SHP77 treated with DMSO at 0.1 percent for 48 hours (cell line): ENCODE results near the gene TMEM270.
"Not testable (repeated sequence)": the region's sequence is repeated elsewhere in the genome, so short reads cannot be mapped to it uniquely, and the experiment has no call there.

Experiments used
- DNase-seq: peaks from one replicate; lab custom pipeline; 2025; lab: John Stamatoyannopoulos, UW

TMEM270 gene

DNA sequence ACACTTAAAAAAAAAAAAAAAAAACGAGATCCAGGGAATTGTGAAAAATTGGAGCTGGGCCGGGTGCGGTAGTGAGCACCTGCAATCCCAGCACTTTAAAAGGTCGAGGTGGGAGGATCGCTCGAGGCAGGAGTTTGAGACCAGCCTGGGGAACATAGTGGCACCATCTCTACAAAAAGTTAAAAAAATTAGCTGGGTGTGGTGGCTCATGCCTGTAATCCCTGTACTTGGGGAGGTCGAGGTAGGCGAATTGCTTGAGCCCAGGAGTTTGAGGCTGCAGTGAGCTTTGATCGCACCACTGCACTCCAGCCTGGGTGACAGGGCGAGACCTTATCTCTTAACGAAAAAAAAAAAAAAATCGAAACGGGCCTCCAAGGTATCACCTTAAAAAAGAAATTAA, 28.2 kb upstream of the TMEM270 start:
- DNase-seq: no peak

GRCh38 chr7:73833251-73833919, 27.6 kb upstream of the TMEM270 start:
- DNase-seq: peak; percentile 12

DNA sequence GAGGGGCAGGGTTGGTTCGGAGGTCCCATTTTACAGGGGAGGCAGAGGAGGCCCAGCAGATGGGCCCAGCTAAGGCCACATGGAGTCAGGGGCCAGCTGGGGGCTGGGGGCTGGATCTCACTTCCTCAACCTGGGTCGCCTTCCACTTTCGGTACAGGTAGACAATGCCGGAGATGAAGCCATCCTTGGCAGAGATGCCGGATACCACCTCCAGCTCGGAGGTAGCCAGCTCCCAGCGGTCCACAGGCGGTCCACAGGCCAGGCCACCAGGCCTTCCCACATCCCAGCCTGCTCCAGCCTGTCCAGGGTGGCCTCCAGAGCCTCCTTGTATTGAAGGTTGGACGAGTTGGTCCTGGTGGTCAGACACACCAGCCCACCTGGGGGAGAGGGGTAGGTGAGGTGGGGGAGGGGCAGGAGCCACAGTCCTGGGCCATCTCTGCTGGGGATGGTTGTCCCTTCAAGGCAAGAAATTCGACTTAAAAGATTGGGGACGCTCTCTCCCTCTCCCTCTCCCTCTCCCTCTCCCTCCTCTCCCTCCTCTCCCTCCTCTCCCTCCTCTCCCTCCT, 26.2 kb upstream of the TMEM270 start:
- no peak for DNase-seq

DNA sequence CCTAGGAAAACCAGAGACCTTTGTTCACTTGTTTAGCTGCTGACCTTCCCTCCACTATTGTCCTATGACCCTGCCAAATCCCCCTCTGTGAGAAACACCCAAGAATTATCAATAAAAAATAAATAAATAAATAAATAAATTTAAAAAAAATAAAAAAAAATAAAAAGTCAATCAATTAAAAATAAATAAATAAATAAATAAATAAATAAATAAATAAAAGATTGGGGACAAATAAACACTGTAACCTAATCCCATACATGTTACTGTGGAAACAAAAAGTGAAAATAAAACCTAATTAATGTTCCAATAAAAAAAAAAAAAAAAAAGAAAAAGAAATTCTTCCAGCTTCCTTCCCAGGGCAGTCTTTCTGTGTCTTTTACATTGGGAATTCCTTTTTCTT, 23.8 kb upstream of the TMEM270 start:
- DNase-seq: not testable (repeated sequence)

- no peak for DNase-seq
Observed at GRCh38 chr7:73838642-73839041, 22.3 kb upstream of the TMEM270 start.

DNA sequence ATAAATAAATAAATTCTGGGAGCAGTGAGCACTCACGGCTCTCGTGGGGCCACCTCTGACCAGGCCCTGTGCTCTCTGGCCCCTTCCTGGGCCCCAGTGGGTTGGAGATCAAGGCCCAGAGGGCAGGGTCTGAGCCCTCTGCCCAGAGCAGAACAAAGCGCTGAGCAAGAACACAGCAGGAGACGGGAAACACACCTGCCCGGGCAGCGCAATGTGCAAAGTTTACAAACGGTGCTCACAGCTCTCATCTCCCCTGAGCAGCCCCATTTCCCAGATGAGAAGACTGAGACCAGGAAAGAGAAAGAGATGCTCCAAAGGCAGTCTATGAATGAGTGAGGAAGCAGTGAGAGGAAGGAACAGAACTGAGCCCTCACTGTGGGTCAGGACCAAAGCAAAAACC, 21.7 kb upstream of the TMEM270 start:
- DNase-seq: no peak

DNA sequence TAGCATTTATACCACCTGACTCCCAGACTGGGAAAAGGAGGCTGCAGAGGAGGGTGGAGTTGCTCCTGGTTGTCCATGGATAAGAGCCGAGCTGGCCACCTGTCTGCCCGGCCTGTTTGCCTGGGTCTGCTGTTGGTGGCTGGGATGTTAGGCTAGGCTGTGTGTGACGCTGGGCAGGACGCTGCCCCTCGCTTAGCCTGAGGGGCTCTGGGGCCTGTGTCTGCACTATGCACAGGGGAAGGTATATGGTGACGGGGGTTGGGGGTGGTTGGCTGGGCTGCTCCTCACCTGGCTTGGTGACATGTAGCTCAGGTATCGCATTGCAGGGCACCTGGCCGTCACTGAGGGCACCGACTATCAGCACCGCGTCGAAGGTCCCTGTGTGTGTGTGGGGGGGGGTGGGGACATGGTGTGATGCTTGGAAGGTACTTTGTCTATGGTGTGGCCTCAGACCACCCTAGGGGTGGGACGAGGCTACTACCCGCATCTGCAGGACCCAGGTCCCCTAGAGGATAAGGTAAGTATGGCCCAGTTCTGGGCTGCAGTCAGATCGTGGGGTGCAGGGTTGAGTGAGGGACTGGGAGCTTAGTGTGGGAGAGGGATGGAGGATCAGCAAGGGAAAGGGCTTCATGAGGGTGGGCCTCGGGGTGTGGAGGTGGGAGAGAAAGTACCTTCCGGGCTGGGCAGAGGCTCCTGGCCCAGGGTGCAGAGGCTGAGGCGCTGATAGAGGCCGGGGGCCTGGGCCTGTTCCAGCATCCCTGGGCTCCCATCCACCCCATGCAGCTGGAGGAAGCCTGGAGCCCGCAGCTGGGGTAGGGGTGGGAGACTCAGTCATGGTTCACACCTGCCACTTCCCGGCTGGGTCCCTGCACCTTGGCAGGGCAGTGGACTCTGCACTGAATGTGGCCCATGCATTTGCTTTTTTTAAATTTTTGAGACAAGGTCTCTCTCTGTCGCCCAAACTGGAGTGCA, 20.9 kb upstream of the TMEM270 start:
- DNase-seq: no peak

GRCh38 chr7:73840715-73841379, 20.1 kb upstream of the TMEM270 start:
- no peak for DNase-seq

GRCh38 chr7:73841689-73842066, 19.3 kb upstream of the TMEM270 start:
- DNase-seq: no peak

GRCh38 chr7:73842067-73842976, 18.6 kb upstream of the TMEM270 start, which contains the start of gene METTL27:
TSS of gene METTL27 (minus strand) at chr7:73842516. CDS start at chr7:73842140, 376 bp downstream.
- DNase-seq: peak; percentile 75

- DNase-seq: no peak
Observed at GRCh38 chr7:73844131-73844547, 16.8 kb upstream of the TMEM270 start.

GRCh38 chr7:73844848-73845460, 16.0 kb upstream of the TMEM270 start:
- no peak for DNase-seq

DNA sequence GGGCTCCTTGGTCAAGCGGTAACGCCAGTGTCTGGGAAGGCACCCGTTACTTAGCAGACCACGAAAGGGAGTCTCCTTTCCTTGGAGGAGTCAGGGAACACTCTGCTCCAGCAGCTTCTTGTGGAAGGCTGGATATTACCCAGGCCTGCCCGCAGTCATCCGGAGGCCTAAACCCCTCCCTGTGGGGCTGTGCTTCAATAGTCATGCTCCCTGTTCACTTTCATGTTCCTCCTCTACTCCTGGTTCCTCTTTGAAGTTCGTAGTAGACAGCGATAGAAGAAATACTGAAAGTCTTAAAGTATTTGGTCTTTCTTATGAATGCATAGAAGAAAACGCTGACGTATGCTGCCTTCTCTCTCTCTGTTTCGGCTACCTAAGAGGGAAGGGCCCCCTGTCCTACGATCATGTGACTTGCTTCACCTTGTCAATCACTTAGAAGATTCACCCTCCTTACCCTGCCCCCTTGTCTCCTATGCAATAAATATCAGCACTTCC, 15.2 kb upstream of the TMEM270 start:
- DNase-seq: not testable (repeated sequence)

- DNase-seq: no peak
Observed at GRCh38 chr7:73847941-73848723, 12.8 kb upstream of the TMEM270 start.

- no peak for DNase-seq
Observed at GRCh38 chr7:73850781-73851207, 10.2 kb upstream of the TMEM270 start.

- no peak for DNase-seq
Observed at GRCh38 chr7:73851410-73852338, 9.3 kb upstream of the TMEM270 start.

- no peak for DNase-seq
Observed at GRCh38 chr7:73852500-73852899, 8.5 kb upstream of the TMEM270 start.

GRCh38 chr7:73856941-73857340, 4.0 kb upstream of the TMEM270 start:
- no peak for DNase-seq

DNA sequence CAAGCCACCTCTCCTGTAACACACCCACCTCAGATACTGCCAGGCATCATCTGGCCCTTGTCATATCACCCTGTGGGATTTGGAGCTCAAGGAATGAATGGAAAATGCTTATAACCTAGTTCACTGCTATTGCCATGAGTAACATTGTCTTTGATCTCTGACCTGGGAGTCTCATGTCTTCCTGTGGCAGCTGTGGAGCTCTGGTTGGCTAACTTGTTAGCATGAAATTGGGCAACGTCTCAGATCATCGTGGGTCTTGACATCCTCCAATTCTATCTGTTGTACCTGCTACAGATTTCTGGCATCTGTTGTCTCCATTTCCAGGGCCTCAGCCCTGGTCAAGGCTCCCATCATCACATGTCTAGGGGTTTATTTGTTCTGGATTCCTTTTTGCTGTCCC, 2.2 kb upstream of the TMEM270 start:
- DNase-seq: no peak
